DOHH2 (cell line): ENCODE measurements around the gene ABHD14A.

ENCODE experiments used
- H3F3A ChIP-seq: fragments of 200-600 bp; sonication (generic), shearing (Covaris generic); 2 replicates; pipeline ENCODE4 v1.6.0; 2016; ENCODE audit warnings: antibody characterized with exemption, mild to moderate bottlenecking; ENCODE audit not compliant: control insufficient read depth, insufficient read depth
- H3K27ac ChIP-seq: fragments of 200-600 bp; sonication (generic); 2 replicates; pipeline ENCODE4 v1.5.1; 2014; ENCODE audit warnings: low read depth, mild to moderate bottlenecking, low read length, moderate library complexity
- H3K27me3 ChIP-seq: fragments of 200-600 bp; sonication (generic); 2 replicates; pipeline ENCODE4 v1.6.1; 2014; ENCODE audit warnings: mild to moderate bottlenecking, low read length, mixed read lengths; ENCODE audit not compliant: control insufficient read depth
- H3K36me3 ChIP-seq: fragments of 200-600 bp; sonication (generic); 2 replicates; pipeline ENCODE4 v1.6.1; 2014; ENCODE audit warnings: mild to moderate bottlenecking, low read length, moderate library complexity, mixed read lengths; ENCODE audit not compliant: control insufficient read depth
- H3K4me1 ChIP-seq: fragments of 200-600 bp; sonication (generic); 2 replicates; pipeline ENCODE4 v1.6.1; 2014; ENCODE audit warnings: mild to moderate bottlenecking, low read length, mixed read lengths; ENCODE audit not compliant: control insufficient read depth
- H3K4me2 ChIP-seq: fragments of 200-600 bp; sonication (generic); 2 replicates; pipeline ENCODE4 v1.6.0; 2014; ENCODE audit warnings: mild to moderate bottlenecking, low read length, moderate library complexity
- H3K4me3 ChIP-seq: fragments of 200-600 bp; sonication (generic); 2 replicates; pipeline ENCODE4 v1.5.1; 2014; ENCODE audit warnings: mild to moderate bottlenecking, low read length, mixed read lengths
- H3K79me2 ChIP-seq: fragments of 200-600 bp; sonication (generic); 2 replicates; pipeline ENCODE4 v1.6.1; 2014; ENCODE audit warnings: mild to moderate bottlenecking, low read length, mixed read lengths; ENCODE audit not compliant: control insufficient read depth
- H3K9me2 ChIP-seq: fragments of 200-600 bp; sonication (generic); replicated peaks from 2 replicates; pipeline ENCODE4 v1.6.1; 2014; ENCODE audit warnings: mild to moderate bottlenecking, low read length, mixed read lengths; ENCODE audit not compliant: control insufficient read depth
- H3K9me3 ChIP-seq: fragments of 200-600 bp; sonication (generic); 2 replicates; pipeline ENCODE4 v1.6.1; 2014; ENCODE audit warnings: antibody characterized with exemption, low read length, mixed read lengths; ENCODE audit not compliant: control insufficient read depth, insufficient read depth
- H4K20me1 ChIP-seq: fragments of 200-600 bp; sonication (generic); 2 replicates; pipeline ENCODE4 v1.6.0; 2014; ENCODE audit warnings: low read depth, mild to moderate bottlenecking, antibody characterized with exemption, low read length, moderate library complexity; ENCODE audit not compliant: control insufficient read depth, insufficient read depth
- EZH2phosphoT487 ChIP-seq: fragments of 200-600 bp; sonication (generic); IDR thresholded peaks from 2 replicates; pipeline ENCODE4 v1.6.1; 2017; ENCODE audit warnings: borderline replicate concordance, mild to moderate bottlenecking, antibody characterized with exemption, low read length, moderate library complexity, mixed read lengths
- TF ChIP-seq, protein P1 (sequence below): fragments of 200-600 bp; sonication (generic); IDR thresholded peaks from one replicate; pipeline ENCODE4 v1.5.1; 2014; ENCODE audit warnings: antibody characterized with exemption, mild to moderate bottlenecking, low read depth, low read length; ENCODE audit not compliant: poor library complexity, severe bottlenecking

ABHD14A gene

DNA sequence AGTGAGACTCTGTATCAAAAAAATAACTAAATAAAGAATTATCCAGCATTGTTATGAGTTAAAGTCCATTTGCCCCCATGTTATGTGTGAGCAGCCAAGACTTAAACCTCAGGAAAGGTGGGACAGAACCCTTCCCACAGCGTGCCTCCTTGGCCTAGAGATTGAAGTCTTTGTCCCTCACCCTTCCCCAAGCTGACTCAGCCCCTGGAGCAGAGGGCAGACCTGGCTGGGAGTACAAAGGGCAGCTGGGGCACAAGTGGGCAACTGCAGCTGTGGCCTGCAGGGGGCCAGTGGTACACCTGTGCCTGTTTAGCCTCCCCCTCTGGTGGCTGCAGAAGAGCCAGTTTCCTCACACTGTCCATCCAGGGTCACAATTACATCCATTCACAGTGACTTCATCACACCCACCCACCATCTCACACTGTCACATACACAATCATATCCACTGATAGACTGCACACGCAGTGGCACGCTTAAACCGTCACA is 7.5 kb downstream of the ABHD14A start:
- peak overlapping the region; percentile 60 for H3K27ac ChIP-seq
- peak overlapping the region; percentile 99 for H3K4me2 ChIP-seq
- peaks cover 6% of the 10 kb centered on the region; the same call in 1 of the 2 replicates for H3K36me3 ChIP-seq
- no peaks in the 10 kb centered on the region for H4K20me1 ChIP-seq
- no peaks in the 10 kb centered on the region for H3K9me2 ChIP-seq
- no peak for TF ChIP-seq EZH2phosphoT487
- TF ChIP-seq, protein P1, sequence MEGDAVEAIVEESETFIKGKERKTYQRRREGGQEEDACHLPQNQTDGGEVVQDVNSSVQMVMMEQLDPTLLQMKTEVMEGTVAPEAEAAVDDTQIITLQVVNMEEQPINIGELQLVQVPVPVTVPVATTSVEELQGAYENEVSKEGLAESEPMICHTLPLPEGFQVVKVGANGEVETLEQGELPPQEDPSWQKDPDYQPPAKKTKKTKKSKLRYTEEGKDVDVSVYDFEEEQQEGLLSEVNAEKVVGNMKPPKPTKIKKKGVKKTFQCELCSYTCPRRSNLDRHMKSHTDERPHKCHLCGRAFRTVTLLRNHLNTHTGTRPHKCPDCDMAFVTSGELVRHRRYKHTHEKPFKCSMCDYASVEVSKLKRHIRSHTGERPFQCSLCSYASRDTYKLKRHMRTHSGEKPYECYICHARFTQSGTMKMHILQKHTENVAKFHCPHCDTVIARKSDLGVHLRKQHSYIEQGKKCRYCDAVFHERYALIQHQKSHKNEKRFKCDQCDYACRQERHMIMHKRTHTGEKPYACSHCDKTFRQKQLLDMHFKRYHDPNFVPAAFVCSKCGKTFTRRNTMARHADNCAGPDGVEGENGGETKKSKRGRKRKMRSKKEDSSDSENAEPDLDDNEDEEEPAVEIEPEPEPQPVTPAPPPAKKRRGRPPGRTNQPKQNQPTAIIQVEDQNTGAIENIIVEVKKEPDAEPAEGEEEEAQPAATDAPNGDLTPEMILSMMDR: peak; percentile 85
- H3F3A ChIP-seq: peaks cover 14% of the 10 kb centered on the region
- H3K4me1 ChIP-seq: peaks cover 30% of the 10 kb centered on the region
- no peaks in the 10 kb centered on the region for H3K9me3 ChIP-seq
- peak overlapping the region; percentile 90 for H3K4me3 ChIP-seq
- H3K79me2 ChIP-seq: peaks cover 23% of the 10 kb centered on the region
- no peaks in the 10 kb centered on the region for H3K27me3 ChIP-seq

DNA sequence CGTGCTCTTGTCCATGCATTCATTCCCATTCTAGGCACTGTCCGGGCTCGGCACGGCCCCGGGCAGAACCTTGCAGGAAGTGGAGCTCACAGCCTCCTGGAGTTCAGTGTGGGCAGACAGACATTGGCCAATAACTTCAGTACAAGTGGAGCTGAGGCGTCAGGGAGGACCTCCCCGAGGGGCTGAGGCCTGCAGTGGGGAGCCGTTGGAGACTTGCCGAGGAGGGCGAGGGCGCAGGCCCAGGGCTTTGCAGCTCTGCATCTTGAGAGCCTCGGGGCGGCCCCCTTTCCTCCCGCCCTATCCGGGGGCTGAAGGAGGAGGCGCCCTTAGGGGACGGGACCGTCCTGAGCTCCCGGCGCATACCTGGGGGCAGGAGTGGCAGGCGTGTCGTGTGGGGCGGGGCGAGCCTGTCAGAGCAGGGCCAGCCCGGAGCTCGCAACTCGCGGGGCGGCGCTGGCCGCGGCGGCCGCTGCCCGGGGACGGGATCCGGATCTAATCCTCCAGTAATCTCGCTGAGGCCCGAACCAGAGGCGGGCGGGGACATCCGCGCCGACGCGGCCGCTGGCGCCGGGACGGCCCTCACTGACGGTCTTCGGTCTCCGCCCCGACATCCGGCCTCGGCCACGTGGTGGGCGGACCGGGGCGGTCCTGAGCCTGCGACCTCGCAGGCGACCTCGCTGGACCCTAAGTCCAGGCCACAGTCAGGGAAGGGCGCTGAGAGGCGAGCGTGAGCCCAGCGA is 8.1 kb downstream of the ABHD14A start, which contains the start of gene ACY1:
Gene ACY1 (plus strand): TSS at position 698 of the 740 bp plus-strand sequence. CDS start 530 bp downstream, outside the sequence.
- no peaks in the 10 kb centered on the region for H3K27me3 ChIP-seq
- no peak for TF ChIP-seq EZH2phosphoT487
- peaks cover 14% of the 10 kb centered on the region for H3F3A ChIP-seq
- peaks cover 23% of the 10 kb centered on the region for H3K79me2 ChIP-seq
- H4K20me1 ChIP-seq: no peaks in the 10 kb centered on the region
- H3K4me3 ChIP-seq: peak within 1 kb of the TSS; percentile 90
- H3K9me2 ChIP-seq: no peaks in the 10 kb centered on the region
- H3K36me3 ChIP-seq: peaks cover 6% of the 10 kb centered on the region; the same call in 1 of the 2 replicates
- H3K4me1 ChIP-seq: peaks cover 30% of the 10 kb centered on the region
- H3K27ac ChIP-seq: peak within 1 kb of the TSS; percentile 60
- H3K9me3 ChIP-seq: no peaks in the 10 kb centered on the region
- peak within 1 kb of the TSS; percentile 99 for H3K4me2 ChIP-seq

DNA sequence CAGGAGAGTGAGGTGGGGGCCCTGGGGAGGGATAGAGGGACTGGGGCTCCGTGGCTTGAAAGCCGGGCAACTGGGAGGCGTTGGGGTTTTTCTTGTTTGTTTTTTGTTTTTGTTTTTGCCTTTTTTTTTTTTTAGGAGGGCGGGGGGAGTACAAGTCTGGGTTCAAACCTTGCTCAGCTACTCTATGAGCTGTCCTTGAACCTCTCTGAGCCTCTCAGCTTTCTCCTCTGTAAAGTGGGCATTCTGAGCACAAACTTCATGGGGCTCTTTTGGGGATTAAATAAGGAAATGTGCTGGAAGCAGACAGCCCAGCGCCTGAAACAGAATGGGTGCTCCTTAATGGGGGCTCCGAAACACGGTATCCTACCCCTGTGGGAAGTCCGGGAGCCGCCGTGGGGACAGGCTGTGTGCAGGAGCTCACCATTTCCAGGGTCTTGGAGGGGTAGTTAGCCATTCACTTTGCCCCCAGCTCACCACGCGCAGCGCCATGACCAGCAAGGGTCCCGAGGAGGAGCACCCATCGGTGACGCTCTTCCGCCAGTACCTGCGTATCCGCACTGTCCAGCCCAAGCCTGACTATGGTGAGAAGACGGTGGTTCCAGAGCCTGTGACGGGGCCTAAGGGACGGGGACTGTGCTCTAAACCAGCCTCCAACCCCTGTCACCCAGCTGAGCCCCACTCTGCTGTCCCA is 8.9 kb downstream of the ABHD14A start:
- Histone ChIP-seq H3K36me3 (peaks cover 6% of the 10 kb centered on the region; the same call in 1 of the 2 replicates), H3K27ac (peak overlapping the region; percentile 60), H3K4me3 (peak overlapping the region; percentile 90), H3K27me3 (no peaks in the 10 kb centered on the region), H3K9me3 (no peaks in the 10 kb centered on the region), H3K79me2 (peaks cover 23% of the 10 kb centered on the region), H3K4me1 (peaks cover 30% of the 10 kb centered on the region), H4K20me1 (no peaks in the 10 kb centered on the region), H3K9me2 (no peaks in the 10 kb centered on the region), H3K4me2 (peak overlapping the region; percentile 99), H3F3A (peaks cover 16% of the 10 kb centered on the region)
- TF ChIP-seq, protein P1: no peak
- TF ChIP-seq EZH2phosphoT487: no peak

DNA sequence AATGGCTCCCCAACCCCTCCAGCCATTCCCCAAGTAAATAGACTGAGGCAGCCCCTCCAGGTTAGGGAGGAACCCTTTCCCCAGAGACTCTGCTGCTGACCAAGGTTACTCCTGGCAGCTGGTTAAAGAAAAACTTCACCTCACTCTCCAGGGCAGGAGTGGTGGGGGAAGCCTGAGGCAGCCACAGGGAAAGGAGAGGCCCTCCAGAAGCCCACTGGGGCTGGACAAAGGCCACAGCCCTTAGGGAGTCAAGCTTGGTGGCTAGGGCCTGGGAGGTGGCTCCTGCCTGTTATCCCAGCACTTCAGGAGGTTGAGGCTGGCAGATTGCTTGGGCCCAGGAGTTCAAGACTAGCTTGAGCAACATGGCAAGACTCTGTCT is 9.4 kb downstream of the ABHD14A start:
- Histone ChIP-seq H3K27me3 (no peaks in the 10 kb centered on the region), H3K27ac (no peak overlapping the region), H3K4me2 (peak overlapping the region; percentile 99), H3F3A (peaks cover 19% of the 10 kb centered on the region), H3K36me3 (peaks cover 6% of the 10 kb centered on the region; the same call in 1 of the 2 replicates), H3K4me3 (peak overlapping the region; percentile 90; the same call in 1 of the 2 replicates), H3K9me2 (no peaks in the 10 kb centered on the region), H4K20me1 (no peaks in the 10 kb centered on the region), H3K9me3 (no peaks in the 10 kb centered on the region), H3K79me2 (peaks cover 23% of the 10 kb centered on the region), H3K4me1 (peaks cover 30% of the 10 kb centered on the region)
- TF ChIP-seq EZH2phosphoT487: no peak
- TF ChIP-seq, protein P1: no peak
